ENCODE data around the gene EGFL7.
"Not testable (repeated sequence)": the region's sequence is repeated elsewhere in the genome, so short reads cannot be mapped to it uniquely, and the experiment has no call there.

EGFL7 gene

DNA sequence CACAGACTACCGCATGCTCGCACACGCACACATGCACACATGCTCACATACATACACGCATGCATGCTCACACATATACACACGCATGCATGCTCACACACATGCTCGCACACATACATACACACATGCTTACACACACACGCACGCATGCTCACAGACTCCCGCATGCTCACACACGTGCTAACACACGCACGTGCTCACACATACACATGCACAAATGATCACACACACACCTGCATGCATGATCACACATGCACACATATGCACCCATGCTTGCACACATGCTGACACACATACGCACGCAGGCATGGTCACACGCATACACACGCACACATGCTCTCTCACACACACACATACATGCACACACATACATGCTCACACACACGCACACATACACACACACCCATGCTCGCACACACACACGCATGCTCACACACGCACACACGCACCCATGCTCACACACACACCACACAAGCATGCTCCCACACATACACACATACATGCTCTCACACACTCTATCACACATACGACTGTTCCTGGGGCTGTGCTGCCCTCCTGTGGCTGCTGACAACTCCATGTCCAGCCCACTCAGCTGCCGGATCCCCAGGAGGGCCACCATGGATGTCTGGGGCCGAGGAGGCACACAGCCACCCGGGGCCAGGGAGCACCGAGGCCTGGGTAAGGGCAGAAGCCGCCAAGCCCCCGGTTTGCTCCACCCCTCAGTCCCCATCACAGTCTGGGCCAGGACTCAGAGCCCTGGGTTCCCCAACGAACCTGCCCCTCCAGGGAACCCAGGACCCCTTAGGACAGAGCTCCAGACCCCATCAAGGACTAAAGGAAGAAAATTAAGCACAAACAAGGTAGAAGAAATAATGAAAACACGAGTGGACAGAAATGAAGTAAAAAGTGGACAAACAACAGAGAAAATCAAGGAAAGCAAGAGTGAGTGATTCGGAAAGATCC lies 31.4 kb upstream of the EGFL7 start (continued):
- TF ChIP-seq, protein P1, sequence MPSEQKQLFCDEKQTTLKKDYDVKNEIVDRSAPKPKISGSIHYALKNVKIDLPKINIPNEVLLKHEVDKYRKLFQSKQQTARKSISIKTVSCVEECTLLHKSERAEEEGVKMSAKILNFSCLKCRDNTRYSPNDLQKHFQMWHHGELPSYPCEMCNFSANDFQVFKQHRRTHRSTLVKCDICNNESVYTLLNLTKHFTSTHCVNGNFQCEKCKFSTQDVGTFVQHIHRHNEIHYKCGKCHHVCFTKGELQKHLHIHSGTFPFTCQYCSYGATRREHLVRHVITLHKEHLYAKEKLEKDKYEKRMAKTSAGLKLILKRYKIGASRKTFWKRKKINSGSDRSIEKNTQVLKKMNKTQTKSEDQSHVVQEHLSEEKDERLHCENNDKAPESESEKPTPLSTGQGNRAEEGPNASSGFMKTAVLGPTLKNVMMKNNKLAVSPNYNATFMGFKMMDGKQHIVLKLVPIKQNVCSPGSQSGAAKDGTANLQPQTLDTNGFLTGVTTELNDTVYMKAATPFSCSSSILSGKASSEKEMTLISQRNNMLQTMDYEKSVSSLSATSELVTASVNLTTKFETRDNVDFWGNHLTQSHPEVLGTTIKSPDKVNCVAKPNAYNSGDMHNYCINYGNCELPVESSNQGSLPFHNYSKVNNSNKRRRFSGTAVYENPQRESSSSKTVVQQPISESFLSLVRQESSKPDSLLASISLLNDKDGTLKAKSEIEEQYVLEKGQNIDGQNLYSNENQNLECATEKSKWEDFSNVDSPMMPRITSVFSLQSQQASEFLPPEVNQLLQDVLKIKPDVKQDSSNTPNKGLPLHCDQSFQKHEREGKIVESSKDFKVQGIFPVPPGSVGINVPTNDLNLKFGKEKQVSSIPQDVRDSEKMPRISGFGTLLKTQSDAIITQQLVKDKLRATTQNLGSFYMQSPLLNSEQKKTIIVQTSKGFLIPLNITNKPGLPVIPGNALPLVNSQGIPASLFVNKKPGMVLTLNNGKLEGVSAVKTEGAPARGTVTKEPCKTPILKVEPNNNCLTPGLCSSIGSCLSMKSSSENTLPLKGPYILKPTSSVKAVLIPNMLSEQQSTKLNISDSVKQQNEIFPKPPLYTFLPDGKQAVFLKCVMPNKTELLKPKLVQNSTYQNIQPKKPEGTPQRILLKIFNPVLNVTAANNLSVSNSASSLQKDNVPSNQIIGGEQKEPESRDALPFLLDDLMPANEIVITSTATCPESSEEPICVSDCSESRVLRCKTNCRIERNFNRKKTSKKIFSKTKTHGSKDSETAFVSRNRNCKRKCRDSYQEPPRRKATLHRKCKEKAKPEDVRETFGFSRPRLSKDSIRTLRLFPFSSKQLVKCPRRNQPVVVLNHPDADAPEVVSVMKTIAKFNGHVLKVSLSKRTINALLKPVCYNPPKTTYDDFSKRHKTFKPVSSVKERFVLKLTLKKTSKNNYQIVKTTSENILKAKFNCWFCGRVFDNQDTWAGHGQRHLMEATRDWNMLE (tag by site-specific recombination; conservative IDR thresholded peaks at IDR 0.05; ENCODE audit: low read depth), result no peak
- TF ChIP-seq OSR2 (tag by site-specific recombination; IDR thresholded peaks at IDR 0.05) (no peak), ZSCAN16 (tag by site-specific recombination; IDR thresholded peaks at IDR 0.05) (no peak), SCRT1 (tag by site-specific recombination; IDR thresholded peaks at IDR 0.05; ENCODE audit: borderline replicate concordance) (peak; percentile 71; the same call in 1 of the 2 replicates), ZNF202 (tag by site-specific recombination; IDR thresholded peaks at IDR 0.05; ENCODE audit: borderline replicate concordance) (no peak), ZFP69B (tag by site-specific recombination; IDR thresholded peaks at IDR 0.05) (peak; percentile 41; the same call in 1 of the 2 replicates), ZNF610 (tag by site-specific recombination; IDR thresholded peaks at IDR 0.05; ENCODE audit: borderline replicate concordance) (no peak), GLI4 (tag by site-specific recombination; IDR thresholded peaks at IDR 0.05) (peak; percentile 79; the same call in 1 of the 2 replicates), PRDM1 (tag by site-specific recombination; IDR thresholded peaks at IDR 0.05) (no peak), ZNF391 (tag by site-specific recombination; IDR thresholded peaks at IDR 0.05; ENCODE audit: borderline replicate concordance, low read depth) (peak; percentile 95), KLF9 (tag by site-specific recombination; IDR thresholded peaks at IDR 0.05; ENCODE audit: low read depth) (peak; percentile 82), ZBTB20 (tag by site-specific recombination; IDR thresholded peaks at IDR 0.05) (peak; percentile 83), ZBTB48 (tag by site-specific recombination; IDR thresholded peaks at IDR 0.05) (peak; percentile 85)
- TF ChIP-seq, protein P2, sequence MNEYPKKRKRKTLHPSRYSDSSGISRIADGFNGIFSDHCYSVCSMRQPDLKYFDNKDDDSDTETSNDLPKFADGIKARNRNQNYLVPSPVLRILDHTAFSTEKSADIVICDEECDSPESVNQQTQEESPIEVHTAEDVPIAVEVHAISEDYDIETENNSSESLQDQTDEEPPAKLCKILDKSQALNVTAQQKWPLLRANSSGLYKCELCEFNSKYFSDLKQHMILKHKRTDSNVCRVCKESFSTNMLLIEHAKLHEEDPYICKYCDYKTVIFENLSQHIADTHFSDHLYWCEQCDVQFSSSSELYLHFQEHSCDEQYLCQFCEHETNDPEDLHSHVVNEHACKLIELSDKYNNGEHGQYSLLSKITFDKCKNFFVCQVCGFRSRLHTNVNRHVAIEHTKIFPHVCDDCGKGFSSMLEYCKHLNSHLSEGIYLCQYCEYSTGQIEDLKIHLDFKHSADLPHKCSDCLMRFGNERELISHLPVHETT (tag by site-specific recombination; IDR thresholded peaks at IDR 0.05), result no peak; the same call in 1 of the 2 replicates
- TF ChIP-seq, protein P3, sequence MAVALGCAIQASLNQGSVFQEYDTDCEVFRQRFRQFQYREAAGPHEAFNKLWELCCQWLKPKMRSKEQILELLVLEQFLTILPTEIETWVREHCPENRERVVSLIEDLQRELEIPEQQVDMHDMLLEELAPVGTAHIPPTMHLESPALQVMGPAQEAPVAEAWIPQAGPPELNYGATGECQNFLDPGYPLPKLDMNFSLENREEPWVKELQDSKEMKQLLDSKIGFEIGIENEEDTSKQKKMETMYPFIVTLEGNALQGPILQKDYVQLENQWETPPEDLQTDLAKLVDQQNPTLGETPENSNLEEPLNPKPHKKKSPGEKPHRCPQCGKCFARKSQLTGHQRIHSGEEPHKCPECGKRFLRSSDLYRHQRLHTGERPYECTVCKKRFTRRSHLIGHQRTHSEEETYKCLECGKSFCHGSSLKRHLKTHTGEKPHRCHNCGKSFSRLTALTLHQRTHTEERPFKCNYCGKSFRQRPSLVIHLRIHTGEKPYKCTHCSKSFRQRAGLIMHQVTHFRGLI (tag by site-specific recombination; IDR thresholded peaks at IDR 0.05), result no peak
- TF ChIP-seq, protein P4, sequence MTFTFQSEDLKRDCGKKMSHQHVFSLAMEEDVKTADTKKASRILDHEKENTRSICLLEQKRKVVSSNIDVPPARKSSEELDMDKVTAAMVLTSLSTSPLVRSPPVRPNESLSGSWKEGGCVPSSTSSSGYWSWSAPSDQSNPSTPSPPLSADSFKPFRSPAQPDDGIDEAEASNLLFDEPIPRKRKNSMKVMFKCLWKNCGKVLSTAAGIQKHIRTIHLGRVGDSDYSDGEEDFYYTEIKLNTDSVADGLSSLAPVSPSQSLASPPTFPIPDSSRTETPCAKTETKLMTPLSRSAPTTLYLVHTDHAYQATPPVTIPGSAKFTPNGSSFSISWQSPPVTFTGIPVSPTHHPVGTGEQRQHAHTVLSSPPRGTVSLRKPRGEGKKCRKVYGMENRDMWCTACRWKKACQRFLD (tag by site-specific recombination; IDR thresholded peaks at IDR 0.05), result no peak
- TF ChIP-seq, protein P5, sequence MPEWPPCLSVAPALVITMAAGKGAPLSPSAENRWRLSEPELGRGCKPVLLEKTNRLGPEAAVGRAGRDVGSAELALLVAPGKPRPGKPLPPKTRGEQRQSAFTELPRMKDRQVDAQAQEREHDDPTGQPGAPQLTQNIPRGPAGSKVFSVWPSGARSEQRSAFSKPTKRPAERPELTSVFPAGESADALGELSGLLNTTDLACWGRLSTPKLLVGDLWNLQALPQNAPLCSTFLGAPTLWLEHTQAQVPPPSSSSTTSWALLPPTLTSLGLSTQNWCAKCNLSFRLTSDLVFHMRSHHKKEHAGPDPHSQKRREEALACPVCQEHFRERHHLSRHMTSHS (tag by site-specific recombination; IDR thresholded peaks at IDR 0.05), result no peak

DNA sequence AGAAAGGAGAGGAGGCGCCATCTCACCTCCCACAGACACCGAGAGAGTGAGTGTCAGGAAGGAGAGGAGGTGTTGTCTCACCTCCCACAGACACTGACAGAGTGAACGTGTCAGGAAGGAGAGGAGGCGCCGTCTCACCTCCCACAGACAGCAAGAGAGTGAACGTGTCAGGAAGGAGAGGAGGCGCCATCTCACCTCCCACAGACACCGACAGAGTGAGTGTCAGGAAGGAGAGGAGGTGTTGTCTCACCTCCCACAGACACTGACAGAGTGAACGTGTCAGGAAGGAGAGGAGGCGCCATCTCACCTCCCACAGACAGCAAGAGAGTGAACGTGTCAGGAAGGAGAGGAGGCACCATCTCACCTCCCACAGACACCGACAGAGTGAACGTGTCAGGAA lies 30.6 kb upstream of the EGFL7 start:
- not testable (repeated sequence) for H3K4me1 ChIP-seq (ENCODE audit: control insufficient read depth, insufficient read depth, low read length); H3K4me3 ChIP-seq (ENCODE audit: low read depth, low read length); H3K27ac ChIP-seq (ENCODE audit: extremely low read depth, low read depth, low read length); H3K9me3 ChIP-seq (ENCODE audit: control insufficient read depth, insufficient read depth, low read depth, low read length); H3K36me3 ChIP-seq (ENCODE audit: control insufficient read depth in 2 of 2, insufficient read depth in 1 of 2, low read length in 2 of 2)
- ChIA-PET CTCF (interaction anchor here (0.5 to 1.4 kb wide), 35 partner anchors 9 to 404 kb away, joined by 3 to 117 read pairs (median 4); no protein-coding TSS in a partner anchor), POLR2A (interaction anchor here (0.6 to 0.8 kb wide), 2 partner anchors 44 to 147 kb away, joined by 3 read pairs; no protein-coding TSS in a partner anchor)

All from HEK293 (cell line).